ENCODE data around the gene DEPDC7.

Gene DEPDC7

GRCh38 chr11:33017965-33018364 lies 2.3 kb downstream of the DEPDC7 start:
- in situ Hi-C loops (cut with MboI; ENCODE audit: low pct_unique_long_range_greater_than_20kb, low sequenced_read_pairs, unreplicated experiment): no loop called here
- no peak for DNase-seq (ENCODE audit: low spot score)
- no peak for TF ChIP-seq CTCF (IDR thresholded peaks at IDR 0.05; ENCODE audit: extremely low read depth, insufficient read depth, missing control alignments)

- TF ChIP-seq CTCF (IDR thresholded peaks at IDR 0.05; ENCODE audit: extremely low read depth, insufficient read depth, missing control alignments): no peak
- in situ Hi-C loops (cut with MboI; ENCODE audit: low pct_unique_long_range_greater_than_20kb, low sequenced_read_pairs, unreplicated experiment): no loop called here
- no peak for DNase-seq (ENCODE audit: low spot score)
These were observed 3.2 kb downstream of the DEPDC7 start for GRCh38 chr11:33018840-33019239.

GRCh38 chr11:33021501-33021900 lies 5.8 kb downstream of the DEPDC7 start:
- TF ChIP-seq CTCF (IDR thresholded peaks at IDR 0.05; ENCODE audit: extremely low read depth, insufficient read depth, missing control alignments): no peak
- no peak for DNase-seq (ENCODE audit: low spot score)
- in situ Hi-C loops (cut with MboI; ENCODE audit: low pct_unique_long_range_greater_than_20kb, low sequenced_read_pairs, unreplicated experiment): no loop called here

- no peak for DNase-seq (ENCODE audit: low spot score)
- TF ChIP-seq CTCF (IDR thresholded peaks at IDR 0.05; ENCODE audit: extremely low read depth, insufficient read depth, missing control alignments): no peak
- in situ Hi-C loops (cut with MboI; ENCODE audit: low pct_unique_long_range_greater_than_20kb, low sequenced_read_pairs, unreplicated experiment): no loop called here
These were observed 6.3 kb downstream of the DEPDC7 start for GRCh38 chr11:33021937-33022336.

- no peak for TF ChIP-seq CTCF (IDR thresholded peaks at IDR 0.05; ENCODE audit: extremely low read depth, insufficient read depth, missing control alignments)
- in situ Hi-C loops (cut with MboI; ENCODE audit: low pct_unique_long_range_greater_than_20kb, low sequenced_read_pairs, unreplicated experiment): no loop called here
- no peak for DNase-seq (ENCODE audit: low spot score)
These were observed 9.7 kb downstream of the DEPDC7 start for GRCh38 chr11:33025339-33025722.

- no peak for TF ChIP-seq CTCF (IDR thresholded peaks at IDR 0.05; ENCODE audit: extremely low read depth, insufficient read depth, missing control alignments)
- in situ Hi-C loops (cut with MboI; ENCODE audit: low pct_unique_long_range_greater_than_20kb, low sequenced_read_pairs, unreplicated experiment): no loop called here
- no peak for DNase-seq (ENCODE audit: low spot score)
These were observed 11.6 kb downstream of the DEPDC7 start for GRCh38 chr11:33027233-33027632.

Data from GM13977 (cell line).